ENCODE data around the gene VEGFA.

- TF ChIP-seq YY1 (IDR thresholded peaks at IDR 0.05; ENCODE audit: insufficient read depth, insufficient read length) (no peak), SUZ12 (IDR thresholded peaks at IDR 0.05; ENCODE audit: extremely low read depth, insufficient read depth, insufficient read length) (no peak), ZNF274 (IDR thresholded peaks at IDR 0.05; ENCODE audit: low read depth, low read length) (no peak)
These were observed 59.5 kb downstream of the VEGFA start for GRCh38 chr6:43829470-43829869.

Measured in NT2/D1 (cell line).